Tracheal epithelial cell (primary cell): Measurements from ENCODE around the gene KRTAP6-3. TPM values are rescaled to one million over a fixed set of nuclear protein-coding genes. Genes with fewer than 3 reads are reported as not detected.

ENCODE experiments used
- total RNA-seq: library from RNA; depleted of rRNA; stranded (reverse); fragments of >200 nt; gene quantifications from 2 replicates; pipeline ENCODE4 v1.2.1, GENCODE V29; 2014

The KRTAP6-3 gene, protein sequence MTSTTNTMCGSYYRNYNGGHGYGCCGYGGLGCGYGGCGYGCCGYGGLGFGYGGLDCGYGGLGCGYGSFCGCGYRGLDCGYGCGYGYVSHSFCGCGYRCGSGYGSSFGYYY
- not detected in 2 replicates for total RNA-seq

GRCh38 chr21:30592140-30592539, at the start of gene KRTAP6-3:
Gene KRTAP6-3 (plus strand): TSS chr21:30592440. CDS start chr21:30592446, 6 bp downstream.

GRCh38 chr21:30561264-30561895, 30.9 kb upstream of the KRTAP6-3 start, which contains the start of gene KRTAP19-7:
Gene KRTAP19-7 (minus strand): TSS chr21:30561314. CDS start chr21:30561289, 25 bp downstream.

DNA sequence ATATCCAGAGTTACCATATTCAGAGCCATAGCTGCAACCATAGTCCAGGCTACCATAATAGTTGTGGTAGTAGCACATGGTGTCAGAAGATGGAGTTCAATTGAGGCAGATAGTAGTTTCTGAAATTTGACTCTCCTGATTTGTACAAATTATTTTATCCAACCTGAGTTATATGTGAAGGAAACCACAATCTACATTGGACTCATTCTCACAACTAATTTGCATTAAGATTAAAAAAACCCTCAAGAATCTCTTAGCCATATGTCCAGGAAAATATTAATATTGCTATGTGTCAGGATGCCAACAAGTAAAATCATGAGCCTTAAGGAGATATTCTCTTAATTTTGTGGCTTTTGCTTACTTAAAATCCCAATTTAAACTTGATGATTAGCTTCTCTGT, 1.9 kb upstream of the KRTAP6-3 start, which contains the start of gene KRTAP22-2:
Gene KRTAP22-2, minus strand, starts transcription at position 101 of the 400 bp plus-strand sequence.

GRCh38 chr21:30598802-30599201, 6.6 kb downstream of the KRTAP6-3 start, which contains the start of gene KRTAP6-2:
Gene KRTAP6-2 (minus strand): TSS chr21:30598902. CDS start chr21:30598874, 28 bp downstream.

GRCh38 chr21:30600787-30601186, 8.5 kb downstream of the KRTAP6-3 start, which contains the start of gene KRTAP22-1:
Gene KRTAP22-1 (plus strand): TSS chr21:30601087.

DNA sequence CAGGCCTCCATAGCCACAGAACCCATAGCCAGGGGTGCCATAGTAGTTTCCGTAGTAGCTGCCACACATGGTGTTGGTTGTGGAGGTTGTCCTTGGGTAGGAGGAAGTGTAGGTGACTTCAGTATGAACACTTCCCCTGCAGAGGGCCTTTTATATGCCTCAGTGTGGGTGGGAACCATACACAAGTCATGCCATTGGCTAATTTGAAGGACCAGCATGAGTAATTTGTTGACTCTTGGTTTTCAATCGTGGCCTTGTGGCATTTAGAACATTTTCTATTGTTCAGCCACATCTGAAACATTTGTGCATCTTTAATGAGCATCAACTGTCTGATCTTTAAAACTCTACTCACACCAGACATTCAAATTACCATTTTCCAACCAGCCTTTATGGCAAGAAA, 21.6 kb downstream of the KRTAP6-3 start, which contains the start of gene KRTAP6-1:
Gene KRTAP6-1, minus strand, starts transcription at position 95 of the 400 bp plus-strand sequence. Its CDS starts 26 bp downstream, at position 69.

GRCh38 chr21:30616125-30616524, 23.9 kb downstream of the KRTAP6-3 start, which contains the start of gene KRTAP20-1:
Gene KRTAP20-1 (plus strand): TSS chr21:30616425. CDS start chr21:30616455, 30 bp downstream.

GRCh38 chr21:30620522-30620921, 28.3 kb downstream of the KRTAP6-3 start, which contains the start of gene KRTAP20-4:
Gene KRTAP20-4 (plus strand): TSS chr21:30620627.

DNA sequence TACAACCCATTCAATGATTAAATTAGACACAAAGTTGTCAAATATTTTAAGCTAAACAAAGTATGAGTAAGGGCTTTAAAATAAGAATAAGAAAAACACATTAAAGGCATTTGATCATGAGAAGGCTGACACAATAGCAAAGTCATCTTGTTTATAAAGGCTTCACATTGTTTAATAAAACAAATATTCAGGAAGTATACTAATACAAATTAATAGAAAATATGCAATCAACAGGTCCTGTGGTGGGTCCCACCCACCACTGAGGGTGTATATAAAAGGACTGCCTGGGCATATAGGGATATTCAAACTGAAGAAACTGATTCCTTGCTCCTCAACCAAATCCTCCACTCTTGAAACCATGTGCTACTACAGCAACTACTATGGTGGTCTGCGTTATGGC, 42.7 kb downstream of the KRTAP6-3 start, which contains the start of gene KRTAP20-2:
Gene KRTAP20-2, plus strand, starts transcription at position 301 of the 400 bp plus-strand sequence. Its CDS starts 58 bp downstream, at position 359.

GRCh38 chr21:30642564-30642963, 50.3 kb downstream of the KRTAP6-3 start, which contains the start of gene KRTAP20-3:
Gene KRTAP20-3 (plus strand): TSS chr21:30642864.

Other genes starting within 250 kb of the KRTAP6-3 start
- not detected in 2 replicates for gene KRTAP23-1, start 243.8 kb upstream of the KRTAP6-3 start, total RNA-seq
- gene KRTAP13-2, start 220.2 kb upstream of the KRTAP6-3 start, total RNA-seq, result not detected in 2 replicates
- not detected in 2 replicates for gene KRTAP13-1, start 196.4 kb upstream of the KRTAP6-3 start, total RNA-seq
- gene KRTAP13-3, start 166.5 kb upstream of the KRTAP6-3 start, total RNA-seq, result not detected in 2 replicates
- not detected in 2 replicates for gene KRTAP13-4, start 162.2 kb upstream of the KRTAP6-3 start, total RNA-seq
- not detected in 2 replicates for gene KRTAP15-1, start 152.2 kb upstream of the KRTAP6-3 start, total RNA-seq
- 0.24 TPM in 1 of 2 replicates, not detected in the other for gene KRTAP19-1, start 112.1 kb upstream of the KRTAP6-3 start, total RNA-seq
- not detected in 2 replicates for gene KRTAP19-2, start 105.0 kb upstream of the KRTAP6-3 start, total RNA-seq
- not detected in 2 replicates for gene KRTAP19-3, start 100.4 kb upstream of the KRTAP6-3 start, total RNA-seq
- gene KRTAP19-4, start 95.3 kb upstream of the KRTAP6-3 start, total RNA-seq, result not detected in 2 replicates
- gene KRTAP19-5, start 90.3 kb upstream of the KRTAP6-3 start, total RNA-seq, result not detected in 2 replicates
- gene KRTAP19-6, start 50.6 kb upstream of the KRTAP6-3 start, total RNA-seq, result not detected in 2 replicates
- gene KRTAP19-7, start 31.1 kb upstream of the KRTAP6-3 start, total RNA-seq, result not detected in 2 replicates
- not detected in 2 replicates for gene KRTAP22-2, start 2.0 kb upstream of the KRTAP6-3 start, total RNA-seq
- not detected in 2 replicates for gene KRTAP6-2, start 6.5 kb downstream of the KRTAP6-3 start, total RNA-seq
- gene KRTAP22-1, start 8.6 kb downstream of the KRTAP6-3 start, total RNA-seq, result not detected in 2 replicates
- gene KRTAP6-1, start 21.5 kb downstream of the KRTAP6-3 start, total RNA-seq, result not detected in 2 replicates
- not detected in 2 replicates for gene KRTAP20-1, start 24.0 kb downstream of the KRTAP6-3 start, total RNA-seq
- gene KRTAP20-4, start 28.2 kb downstream of the KRTAP6-3 start, total RNA-seq, result not detected in 2 replicates
- gene KRTAP20-2, start 42.8 kb downstream of the KRTAP6-3 start, total RNA-seq, result not detected in 2 replicates
- gene KRTAP20-3, start 50.4 kb downstream of the KRTAP6-3 start, total RNA-seq, result not detected in 2 replicates
- not detected in 2 replicates for gene KRTAP21-3, start 126.3 kb downstream of the KRTAP6-3 start, total RNA-seq
- gene KRTAP21-2, start 154.8 kb downstream of the KRTAP6-3 start, total RNA-seq, result not detected in 2 replicates
- not detected in 2 replicates for gene KRTAP21-1, start 163.0 kb downstream of the KRTAP6-3 start, total RNA-seq
- not detected in 2 replicates for gene KRTAP8-1, start 220.8 kb downstream of the KRTAP6-3 start, total RNA-seq
- not detected in 2 replicates for gene KRTAP7-1, start 237.3 kb downstream of the KRTAP6-3 start, total RNA-seq